ENCODE results near the gene SYNDIG1L.

DNA sequence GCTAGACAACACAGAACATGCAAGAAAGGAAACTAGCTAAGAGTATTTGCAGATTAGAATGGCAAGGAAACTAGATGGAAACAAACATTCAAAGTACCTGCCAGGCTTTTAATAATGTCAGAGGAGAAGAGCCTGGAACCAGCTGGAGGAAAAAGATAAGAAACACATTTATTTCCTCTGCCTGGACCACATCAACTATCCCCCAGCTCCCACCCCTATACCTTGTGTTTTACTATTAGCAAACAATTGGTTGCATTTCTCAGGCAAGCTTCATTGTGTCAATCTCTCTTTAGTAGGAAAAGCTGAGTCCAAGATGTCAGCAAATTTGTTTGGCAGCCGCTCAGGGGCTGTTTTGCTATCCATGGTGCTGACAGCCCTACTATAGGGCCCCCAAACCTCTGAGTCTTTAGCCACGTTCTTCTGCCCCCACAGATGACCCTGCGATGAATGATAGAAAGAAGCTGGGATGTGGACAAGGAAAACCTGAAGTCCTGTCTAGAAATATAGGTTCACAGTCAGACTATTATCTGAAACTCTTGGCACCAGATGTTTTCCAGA is 11.6 kb upstream of the SYNDIG1L start:
- TF ChIP-seq CTCF (conservative IDR thresholded peaks at IDR 0.05) (no peak), ZFX (IDR thresholded peaks at IDR 0.05) (no peak)
